Activated T-cell treated with anti-CD3 and anti-CD28 coated beads, Interleukin-2, amount 50 U/mL, for 24 hours (primary cell): ENCODE data around the gene MIA3.
"Not testable (repeated sequence)": the region's sequence is repeated elsewhere in the genome, so short reads cannot be mapped to it uniquely, and the experiment has no call there.

Source experiments
- DNase-seq: peaks from one replicate; pipeline ENCODE4 v3.0.0-alpha.2; 2020
- H3K27ac Mint-ChIP-seq: 2 replicates; pipeline ENCODE4 v1.8.0; 2020; ENCODE audit warnings: mild to moderate bottlenecking, mixed read lengths
- H3K27me3 Mint-ChIP-seq: 2 replicates; pipeline ENCODE4 v1.8.0; 2020; ENCODE audit warnings: mixed read lengths
- H3K36me3 Mint-ChIP-seq: 2 replicates; pipeline ENCODE4 v1.8.0; 2020; ENCODE audit warnings: low read depth, mixed read lengths
- H3K4me1 Mint-ChIP-seq: 2 replicates; pipeline ENCODE4 v1.8.0; 2020; ENCODE audit warnings: low read depth, mixed read lengths
- H3K4me3 Mint-ChIP-seq: 2 replicates; pipeline ENCODE4 v1.8.0; 2020; ENCODE audit warnings: mild to moderate bottlenecking, moderate library complexity, mixed read lengths
- H3K9me3 Mint-ChIP-seq: 2 replicates; pipeline ENCODE4 v1.8.0; 2020; ENCODE audit warnings: mixed read lengths

MIA3 gene

GRCh38 chr1:222609111-222609510, 8.8 kb upstream of the MIA3 start:
- DNase-seq, H3K9me3 Mint-ChIP-seq, H3K27ac Mint-ChIP-seq, H3K36me3 Mint-ChIP-seq, H3K4me1 Mint-ChIP-seq, H3K4me3 Mint-ChIP-seq: not testable (repeated sequence)
- H3K27me3 Mint-ChIP-seq = peaks cover 16% of the 10 kb centered on the region

GRCh38 chr1:222610728-222611127, 7.2 kb upstream of the MIA3 start:
- H3K4me1 Mint-ChIP-seq = no peaks in the 10 kb centered on the region
- no peak overlapping the region for H3K4me3 Mint-ChIP-seq
- peaks cover 27% of the 10 kb centered on the region for H3K27me3 Mint-ChIP-seq
- H3K36me3 Mint-ChIP-seq = no peaks in the 10 kb centered on the region
- peaks cover 3% of the 10 kb centered on the region for H3K9me3 Mint-ChIP-seq
- DNase-seq = no peak
- no peak overlapping the region for H3K27ac Mint-ChIP-seq

DNA sequence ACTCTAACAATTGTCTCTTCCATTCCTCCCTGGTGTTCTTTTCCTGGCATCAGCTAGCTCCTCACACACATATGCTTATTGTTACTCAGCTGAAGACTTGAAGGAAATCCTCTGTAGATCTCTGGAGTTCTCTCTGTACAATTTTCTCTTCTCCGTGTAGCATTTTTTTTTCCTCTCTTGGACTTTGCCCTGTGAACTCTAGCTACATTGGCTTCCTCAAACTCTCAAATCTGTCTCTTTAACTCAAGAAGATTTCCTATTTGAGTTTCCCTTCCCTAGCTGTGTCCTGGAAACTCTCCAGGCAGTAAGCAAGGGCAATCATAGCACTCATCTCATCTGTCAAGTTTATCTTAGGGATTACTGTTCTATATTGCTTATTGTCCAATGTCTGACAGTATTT, 4.3 kb upstream of the MIA3 start:
- Mint-ChIP-seq H3K4me1 (peaks cover 7% of the 10 kb centered on the region), H3K27ac (no peak overlapping the region), H3K36me3 (peaks cover 2% of the 10 kb centered on the region), H3K4me3 (no peak overlapping the region), H3K9me3 (peaks cover 3% of the 10 kb centered on the region), H3K27me3 (peaks cover 30% of the 10 kb centered on the region)
- no peak for DNase-seq

GRCh38 chr1:222616525-222616924, 1.4 kb upstream of the MIA3 start:
- Mint-ChIP-seq H3K4me3 (peak overlapping the region; percentile 82), H3K36me3 (peaks cover 13% of the 10 kb centered on the region), H3K27me3 (peaks cover 30% of the 10 kb centered on the region), H3K4me1 (peaks cover 35% of the 10 kb centered on the region), H3K9me3 (no peaks in the 10 kb centered on the region), H3K27ac (no peak overlapping the region)
- no peak for DNase-seq

DNA sequence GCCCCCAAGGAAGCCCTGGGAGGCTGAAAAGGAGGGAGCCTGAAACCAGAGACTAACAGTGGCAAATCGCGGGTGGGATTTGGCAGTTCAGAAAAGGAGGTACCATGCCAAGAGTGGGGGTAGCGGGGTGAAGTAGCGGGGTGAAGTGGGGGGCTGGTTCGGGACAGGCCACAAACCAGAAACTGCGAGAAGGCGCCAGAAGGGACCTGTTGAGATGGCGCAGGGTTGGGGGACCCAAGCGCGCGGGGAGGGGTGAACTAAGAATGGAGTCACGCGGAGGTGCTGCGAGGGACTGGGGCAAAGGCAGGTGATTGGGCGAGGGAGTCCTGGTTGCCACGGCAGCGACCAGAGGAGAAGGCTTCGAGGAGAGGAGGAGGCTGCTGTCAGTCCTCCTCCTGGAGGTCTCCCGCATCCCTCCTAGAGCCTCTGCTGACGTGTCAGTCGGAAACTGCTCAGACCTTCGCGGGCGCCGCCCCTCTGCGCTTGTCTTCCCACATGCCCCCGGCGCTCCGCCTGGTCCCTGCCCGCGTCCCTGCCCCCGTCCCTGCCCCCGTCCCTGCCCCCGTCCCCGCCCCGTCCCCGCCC, 438 bp upstream of the MIA3 start:
- H3K36me3 Mint-ChIP-seq = peaks cover 22% of the 10 kb centered on the region
- peak; percentile 90 for DNase-seq
- H3K27ac Mint-ChIP-seq = peak overlapping the region; percentile 90
- H3K4me1 Mint-ChIP-seq = peaks cover 35% of the 10 kb centered on the region
- peaks cover 27% of the 10 kb centered on the region for H3K27me3 Mint-ChIP-seq
- H3K4me3 Mint-ChIP-seq = peak overlapping the region; percentile 82
- no peaks in the 10 kb centered on the region for H3K9me3 Mint-ChIP-seq

GRCh38 chr1:222618880-222619596, 1.1 kb downstream of the MIA3 start:
- Mint-ChIP-seq H3K4me3 (peak overlapping the region; percentile 84), H3K27me3 (peaks cover 15% of the 10 kb centered on the region), H3K4me1 (peaks cover 35% of the 10 kb centered on the region), H3K9me3 (no peaks in the 10 kb centered on the region), H3K27ac (peak overlapping the region; percentile 75), H3K36me3 (peaks cover 37% of the 10 kb centered on the region)
- DNase-seq = peak; percentile 42

DNA sequence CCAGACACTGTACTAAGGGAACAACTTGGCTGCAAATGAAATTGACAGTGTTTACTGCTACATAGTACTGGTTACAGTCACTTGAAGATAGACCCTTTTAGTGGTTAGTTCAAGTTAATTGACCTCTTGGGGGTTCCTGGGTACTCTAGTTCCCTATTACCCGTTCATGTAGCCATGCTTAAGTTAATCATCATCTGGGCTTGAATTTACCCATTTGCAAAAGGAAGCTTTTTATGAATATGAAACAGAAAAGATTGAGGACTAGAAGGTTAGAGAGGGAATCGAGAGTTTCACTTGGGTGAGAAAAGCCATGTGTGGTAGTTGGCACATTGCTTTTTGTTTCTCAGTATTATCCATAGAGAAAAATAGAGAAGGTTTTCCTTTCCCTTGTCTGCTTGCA, 2.7 kb downstream of the MIA3 start:
- Mint-ChIP-seq H3K4me3 (no peak overlapping the region), H3K4me1 (peaks cover 35% of the 10 kb centered on the region), H3K27ac (no peak overlapping the region), H3K9me3 (no peaks in the 10 kb centered on the region), H3K27me3 (peaks cover 5% of the 10 kb centered on the region), H3K36me3 (peaks cover 47% of the 10 kb centered on the region)
- DNase-seq = no peak

GRCh38 chr1:222622765-222623164, 4.9 kb downstream of the MIA3 start:
- Mint-ChIP-seq H3K36me3 (peaks cover 69% of the 10 kb centered on the region), H3K4me1 (peaks cover 28% of the 10 kb centered on the region), H3K9me3 (no peaks in the 10 kb centered on the region), H3K4me3 (no peak overlapping the region), H3K27me3 (no peaks in the 10 kb centered on the region), H3K27ac (no peak overlapping the region)
- no peak for DNase-seq

DNA sequence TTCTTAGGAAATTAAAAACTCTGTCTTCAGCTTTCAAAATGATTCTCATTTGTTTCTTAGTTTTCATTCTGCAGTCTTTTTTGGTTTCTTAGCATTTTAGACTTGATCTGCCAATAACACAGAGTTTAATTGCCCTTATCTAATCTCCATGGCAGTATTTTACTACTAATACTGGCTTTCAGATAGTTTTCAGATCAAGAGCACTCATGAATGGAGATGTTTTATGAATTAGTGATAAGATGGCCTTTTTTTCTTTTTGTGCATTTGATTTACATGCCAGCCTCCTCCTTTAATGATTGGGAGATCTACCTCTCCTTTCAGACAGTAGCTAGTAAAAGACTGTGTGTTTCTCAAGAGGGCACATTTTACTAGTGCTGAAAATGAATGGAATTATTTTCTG, 5.6 kb downstream of the MIA3 start:
- Mint-ChIP-seq H3K4me1 (peaks cover 28% of the 10 kb centered on the region), H3K36me3 (peaks cover 75% of the 10 kb centered on the region), H3K9me3 (no peaks in the 10 kb centered on the region), H3K27me3 (no peaks in the 10 kb centered on the region), H3K27ac (no peak overlapping the region), H3K4me3 (no peak overlapping the region)
- DNase-seq = no peak

DNA sequence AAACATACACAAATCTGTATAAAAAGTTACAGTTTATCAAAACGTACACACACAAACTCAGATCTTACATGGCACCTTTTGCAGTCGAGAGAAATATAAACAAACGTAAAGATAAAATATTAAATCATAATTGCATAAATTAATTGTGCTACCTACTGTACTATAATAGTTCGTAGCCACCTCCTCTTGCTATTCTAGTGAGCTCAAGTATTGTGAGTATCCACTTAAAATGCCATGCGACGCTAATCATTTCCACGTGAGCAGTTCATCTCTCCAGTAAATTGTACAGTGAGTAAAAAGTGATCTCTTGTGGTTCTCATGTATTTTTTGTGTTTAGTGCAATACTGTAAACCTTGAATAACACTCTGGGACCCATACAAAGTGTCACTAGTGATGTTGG, 6.3 kb downstream of the MIA3 start:
- H3K27ac Mint-ChIP-seq = no peak overlapping the region
- peaks cover 22% of the 10 kb centered on the region for H3K4me1 Mint-ChIP-seq
- no peaks in the 10 kb centered on the region for H3K27me3 Mint-ChIP-seq
- H3K36me3 Mint-ChIP-seq = peaks cover 77% of the 10 kb centered on the region
- H3K9me3 Mint-ChIP-seq = no peaks in the 10 kb centered on the region
- no peak overlapping the region for H3K4me3 Mint-ChIP-seq
- DNase-seq = no peak

DNA sequence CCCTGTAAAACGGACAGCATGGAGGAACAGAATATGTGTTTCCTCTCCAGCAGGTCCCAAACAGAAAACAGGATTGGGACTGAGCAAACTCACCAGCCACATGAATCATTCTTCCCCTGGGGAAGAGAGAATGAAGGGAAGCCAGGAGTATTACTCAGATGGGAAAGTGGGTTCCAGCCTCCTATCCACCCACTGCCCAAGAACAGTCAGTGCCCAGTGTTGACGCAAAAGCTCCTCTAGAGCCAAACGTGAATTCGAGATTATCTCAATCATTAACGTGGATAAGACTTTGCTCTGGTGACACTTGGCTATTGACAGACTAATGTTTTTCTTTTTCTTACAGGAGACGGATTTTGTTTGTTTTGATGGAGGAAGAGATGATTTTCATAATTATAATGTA, 9.3 kb downstream of the MIA3 start:
- no peak for DNase-seq
- Mint-ChIP-seq H3K4me1 (peaks cover 1% of the 10 kb centered on the region), H3K27ac (no peak overlapping the region), H3K9me3 (no peaks in the 10 kb centered on the region), H3K27me3 (no peaks in the 10 kb centered on the region), H3K4me3 (no peak overlapping the region), H3K36me3 (peaks cover 92% of the 10 kb centered on the region)

DNA sequence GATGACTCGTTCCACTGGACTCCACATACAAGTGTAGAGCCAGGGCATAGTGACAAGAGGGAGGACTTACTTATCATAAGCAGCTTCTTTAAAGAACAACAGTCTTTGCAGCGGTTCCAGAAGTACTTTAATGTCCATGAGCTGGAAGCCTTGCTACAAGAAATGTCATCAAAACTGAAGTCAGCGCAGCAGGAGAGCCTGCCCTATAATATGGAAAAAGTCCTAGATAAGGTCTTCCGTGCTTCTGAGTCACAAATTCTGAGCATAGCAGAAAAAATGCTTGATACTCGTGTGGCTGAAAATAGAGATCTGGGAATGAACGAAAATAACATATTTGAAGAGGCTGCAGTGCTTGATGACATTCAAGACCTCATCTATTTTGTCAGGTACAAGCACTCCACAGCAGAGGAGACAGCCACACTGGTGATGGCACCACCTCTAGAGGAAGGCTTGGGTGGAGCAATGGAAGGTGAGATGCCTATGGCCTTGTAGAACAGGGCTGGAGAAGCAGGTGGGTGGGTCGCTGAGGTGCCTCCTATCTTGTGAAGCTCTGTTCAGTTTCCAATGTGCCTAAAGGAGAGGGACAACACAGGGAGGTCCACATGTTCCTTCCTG, 12.1 kb downstream of the MIA3 start:
- Mint-ChIP-seq H3K4me1 (peaks cover 8% of the 10 kb centered on the region), H3K36me3 (peaks cover 92% of the 10 kb centered on the region), H3K27ac (peak overlapping the region; percentile 27), H3K27me3 (no peaks in the 10 kb centered on the region), H3K9me3 (no peaks in the 10 kb centered on the region), H3K4me3 (no peak overlapping the region)
- DNase-seq = no peak

DNA sequence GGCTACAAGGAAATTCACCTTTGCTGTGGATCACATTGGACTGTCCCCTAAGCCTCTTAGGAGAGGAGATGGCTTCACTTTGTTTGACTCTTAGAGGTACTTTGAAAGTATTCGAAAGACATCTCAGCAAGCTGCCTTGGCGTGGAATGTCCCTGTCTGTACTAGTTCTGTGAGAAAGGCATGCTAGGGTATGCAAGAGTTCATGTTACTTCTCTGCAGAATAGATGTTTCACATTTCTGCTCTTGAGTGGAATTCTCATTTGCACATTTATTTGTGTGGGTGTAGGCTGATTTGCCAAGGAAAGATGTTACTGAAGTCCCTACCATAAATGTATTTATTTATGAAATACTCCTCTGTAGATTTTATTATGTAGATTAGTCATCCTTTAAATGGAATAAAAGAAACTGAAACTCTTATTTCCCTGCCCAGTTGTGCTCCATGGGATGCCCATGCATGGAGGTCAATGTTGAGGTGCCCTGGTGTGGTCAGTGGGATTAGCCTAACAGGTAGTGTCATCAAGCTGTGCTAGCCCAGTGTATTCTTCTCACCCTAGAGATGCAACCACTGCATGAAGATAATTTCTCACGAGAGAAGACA, 13.8 kb downstream of the MIA3 start:
- Mint-ChIP-seq H3K9me3 (no peaks in the 10 kb centered on the region), H3K4me3 (no peak overlapping the region), H3K36me3 (peaks cover 91% of the 10 kb centered on the region), H3K27me3 (no peaks in the 10 kb centered on the region), H3K4me1 (peaks cover 8% of the 10 kb centered on the region), H3K27ac (no peak overlapping the region)
- no peak for DNase-seq

- DNase-seq = no peak
- Mint-ChIP-seq H3K4me1 (peaks cover 8% of the 10 kb centered on the region), H3K9me3 (no peaks in the 10 kb centered on the region), H3K27ac (no peak overlapping the region), H3K27me3 (no peaks in the 10 kb centered on the region), H3K4me3 (no peak overlapping the region), H3K36me3 (peaks cover 88% of the 10 kb centered on the region)
Observed at GRCh38 chr1:222632749-222633148, 14.9 kb downstream of the MIA3 start.
